ENCODE measurements around the gene ST7. TPM values are rescaled to one million over a fixed set of nuclear protein-coding genes. Genes with fewer than 3 reads are reported as not detected.
A peak's percentile ranks its signal among the peaks of the same experiment; 100 is the strongest.

Gene ST7
- polyA plus RNA-seq, 2 of the 4 experiments (the other 2 are of a cell fraction) = 16.2 to 26.0 TPM

DNA sequence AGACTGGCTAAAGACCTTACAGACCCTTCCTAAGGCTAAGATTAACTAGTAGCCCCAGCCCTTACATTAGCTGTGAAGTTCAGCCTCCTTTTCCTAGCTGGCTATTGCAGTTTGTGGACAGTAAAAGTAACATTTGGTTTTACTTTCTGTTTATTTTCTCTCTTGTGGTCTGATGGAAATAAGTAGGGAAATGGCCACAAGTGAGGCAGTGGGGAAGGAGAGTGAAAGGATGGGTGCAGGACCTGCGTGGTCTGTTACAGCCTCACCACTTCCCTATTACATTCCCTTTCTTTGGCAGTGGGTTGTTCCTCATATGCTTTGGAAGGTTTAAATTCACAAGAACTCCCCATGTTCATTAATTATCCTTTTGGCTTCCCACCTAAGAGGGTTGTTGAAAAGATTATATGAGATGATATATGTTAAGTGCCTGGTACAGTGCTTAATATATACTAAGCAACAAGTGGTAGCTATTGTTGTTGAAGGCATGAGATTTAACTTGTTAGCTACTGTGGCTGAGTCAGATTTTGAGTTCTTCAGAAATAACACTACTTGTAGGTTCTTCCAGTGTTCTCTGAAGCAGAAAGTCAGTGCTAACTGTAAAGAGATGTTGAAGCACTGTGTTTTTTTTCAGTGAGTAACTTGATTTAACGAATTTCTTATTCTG is 181.7 kb downstream of the ST7 start:
- DNase-seq (ENCODE audit: low read depth in 1 of 2, low spot score in 1 of 2) (no peak), FAIRE-seq (no peak), ATAC-seq (no peak)
- TF ChIP-seq, protein P1, sequence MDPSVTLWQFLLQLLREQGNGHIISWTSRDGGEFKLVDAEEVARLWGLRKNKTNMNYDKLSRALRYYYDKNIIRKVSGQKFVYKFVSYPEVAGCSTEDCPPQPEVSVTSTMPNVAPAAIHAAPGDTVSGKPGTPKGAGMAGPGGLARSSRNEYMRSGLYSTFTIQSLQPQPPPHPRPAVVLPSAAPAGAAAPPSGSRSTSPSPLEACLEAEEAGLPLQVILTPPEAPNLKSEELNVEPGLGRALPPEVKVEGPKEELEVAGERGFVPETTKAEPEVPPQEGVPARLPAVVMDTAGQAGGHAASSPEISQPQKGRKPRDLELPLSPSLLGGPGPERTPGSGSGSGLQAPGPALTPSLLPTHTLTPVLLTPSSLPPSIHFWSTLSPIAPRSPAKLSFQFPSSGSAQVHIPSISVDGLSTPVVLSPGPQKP (IDR thresholded peaks at IDR 0.05; ENCODE audit: low read depth, low read length) = no peak
- no peak for TF ChIP-seq EHF (CRISPR knock-in tag; IDR thresholded peaks at IDR 0.05)
- TF ChIP-seq RAD21 (conservative IDR thresholded peaks at IDR 0.05 in 1 of 2, IDR thresholded peaks at IDR 0.05 in 1 of 2) = no peak
- TF ChIP-seq, protein P2, sequence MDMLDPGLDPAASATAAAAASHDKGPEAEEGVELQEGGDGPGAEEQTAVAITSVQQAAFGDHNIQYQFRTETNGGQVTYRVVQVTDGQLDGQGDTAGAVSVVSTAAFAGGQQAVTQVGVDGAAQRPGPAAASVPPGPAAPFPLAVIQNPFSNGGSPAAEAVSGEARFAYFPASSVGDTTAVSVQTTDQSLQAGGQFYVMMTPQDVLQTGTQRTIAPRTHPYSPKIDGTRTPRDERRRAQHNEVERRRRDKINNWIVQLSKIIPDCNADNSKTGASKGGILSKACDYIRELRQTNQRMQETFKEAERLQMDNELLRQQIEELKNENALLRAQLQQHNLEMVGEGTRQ (IDR thresholded peaks at IDR 0.05) = no peak
- TF ChIP-seq FOSB (CRISPR knock-in tag; IDR thresholded peaks at IDR 0.05) = no peak
- no peak for TF ChIP-seq CBX2 (IDR thresholded peaks at IDR 0.05; ENCODE audit: borderline replicate concordance, low read depth)
- no peak for TF ChIP-seq CHD4 (IDR thresholded peaks at IDR 0.05; ENCODE audit: borderline replicate concordance)
- no peak for TF ChIP-seq NPAS2 (CRISPR knock-in tag; IDR thresholded peaks at IDR 0.05; ENCODE audit: borderline replicate concordance)
- no peak for TF ChIP-seq ZFP36 (IDR thresholded peaks at IDR 0.05; ENCODE audit: borderline replicate concordance, partially characterized antibody)
- H3K4me2 ChIP-seq = no peak overlapping the region
- H3K4me3 ChIP-seq = no peak overlapping the region
- ChIA-PET CTCF (interaction anchor here (0.6 to 1.4 kb wide), 6 partner anchors 9 to 147 kb away, joined by 3 to 4 read pairs (median 4); no protein-coding TSS in a partner anchor), POLR2A (no interaction called here)
- peak overlapping the region in 1 of 2 experiments; percentile 65; a peak in 2 of 6 replicates for H3K27ac ChIP-seq
- H3K4me1 ChIP-seq = peaks cover 46% of the 10 kb centered on the region
- no peaks in the 10 kb centered on the region for H3K9me3 ChIP-seq
- 96% methylated on average over 2 of the region's 2 CpGs for WGBS (ENCODE audit: missing lambda C conversion rate)

DNA sequence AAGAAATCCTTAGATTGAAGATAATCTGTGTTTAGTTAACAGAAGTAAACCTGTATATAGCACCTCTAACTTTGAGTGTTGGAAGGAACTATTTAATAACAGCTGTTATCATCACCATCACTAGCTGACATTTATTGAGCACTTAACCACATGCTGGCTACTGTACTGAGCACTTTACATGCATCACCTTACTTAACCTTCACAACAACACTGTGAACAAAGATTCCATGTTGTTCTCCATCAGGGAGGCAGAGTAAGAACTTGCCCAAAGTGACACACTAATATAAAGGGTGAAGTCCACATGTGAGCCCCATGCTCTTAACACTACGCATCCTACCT is 182.2 kb downstream of the ST7 start:
- ATAC-seq (no peak), FAIRE-seq (peak; percentile 46), DNase-seq (ENCODE audit: low read depth in 1 of 2, low spot score in 1 of 2) (no peak)
- H3K9me3 ChIP-seq = no peaks in the 10 kb centered on the region
- no peak overlapping the region for H3K4me2 ChIP-seq
- CTCF ChIA-PET = interaction anchor here (1.0 kb wide), 1 partner anchor 14 kb away, joined by 3 read pairs; no protein-coding TSS in a partner anchor
- WGBS (ENCODE audit: missing lambda C conversion rate) = 94% methylated on average over 1 of the region's 1 CpG
- H3K27ac ChIP-seq = no peak overlapping the region
- TF ChIP-seq, protein P3, sequence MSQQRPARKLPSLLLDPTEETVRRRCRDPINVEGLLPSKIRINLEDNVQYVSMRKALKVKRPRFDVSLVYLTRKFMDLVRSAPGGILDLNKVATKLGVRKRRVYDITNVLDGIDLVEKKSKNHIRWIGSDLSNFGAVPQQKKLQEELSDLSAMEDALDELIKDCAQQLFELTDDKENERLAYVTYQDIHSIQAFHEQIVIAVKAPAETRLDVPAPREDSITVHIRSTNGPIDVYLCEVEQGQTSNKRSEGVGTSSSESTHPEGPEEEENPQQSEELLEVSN (IDR thresholded peaks at IDR 0.05; ENCODE audit: borderline replicate concordance, low read depth) = no peak
- TF ChIP-seq, protein P4, sequence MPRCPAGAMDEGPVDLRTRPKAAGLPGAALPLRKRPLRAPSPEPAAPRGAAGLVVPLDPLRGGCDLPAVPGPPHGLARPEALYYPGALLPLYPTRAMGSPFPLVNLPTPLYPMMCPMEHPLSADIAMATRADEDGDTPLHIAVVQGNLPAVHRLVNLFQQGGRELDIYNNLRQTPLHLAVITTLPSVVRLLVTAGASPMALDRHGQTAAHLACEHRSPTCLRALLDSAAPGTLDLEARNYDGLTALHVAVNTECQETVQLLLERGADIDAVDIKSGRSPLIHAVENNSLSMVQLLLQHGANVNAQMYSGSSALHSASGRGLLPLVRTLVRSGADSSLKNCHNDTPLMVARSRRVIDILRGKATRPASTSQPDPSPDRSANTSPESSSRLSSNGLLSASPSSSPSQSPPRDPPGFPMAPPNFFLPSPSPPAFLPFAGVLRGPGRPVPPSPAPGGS (IDR thresholded peaks at IDR 0.05) = no peak
- TF ChIP-seq RNF2 (IDR thresholded peaks at IDR 0.05; ENCODE audit: borderline replicate concordance, low read depth) = no peak
- no peak for TF ChIP-seq NFE2L2 (conservative IDR thresholded peaks at IDR 0.05; ENCODE audit: low read length)
- no peak for TF ChIP-seq ZFP36 (IDR thresholded peaks at IDR 0.05; ENCODE audit: borderline replicate concordance, partially characterized antibody)
- TF ChIP-seq, protein P5, sequence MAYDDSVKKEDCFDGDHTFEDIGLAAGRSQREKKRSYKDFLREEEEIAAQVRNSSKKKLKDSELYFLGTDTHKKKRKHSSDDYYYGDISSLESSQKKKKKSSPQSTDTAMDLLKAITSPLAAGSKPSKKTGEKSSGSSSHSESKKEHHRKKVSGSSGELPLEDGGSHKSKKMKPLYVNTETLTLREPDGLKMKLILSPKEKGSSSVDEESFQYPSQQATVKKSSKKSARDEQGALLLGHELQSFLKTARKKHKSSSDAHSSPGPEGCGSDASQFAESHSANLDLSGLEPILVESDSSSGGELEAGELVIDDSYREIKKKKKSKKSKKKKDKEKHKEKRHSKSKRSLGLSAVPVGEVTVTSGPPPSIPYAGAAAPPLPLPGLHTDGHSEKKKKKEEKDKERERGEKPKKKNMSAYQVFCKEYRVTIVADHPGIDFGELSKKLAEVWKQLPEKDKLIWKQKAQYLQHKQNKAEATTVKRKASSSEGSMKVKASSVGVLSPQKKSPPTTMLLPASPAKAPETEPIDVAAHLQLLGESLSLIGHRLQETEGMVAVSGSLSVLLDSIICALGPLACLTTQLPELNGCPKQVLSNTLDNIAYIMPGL (CRISPR knock-in tag; IDR thresholded peaks at IDR 0.05; ENCODE audit: borderline replicate concordance) = no peak
- no peak for TF ChIP-seq ZC3H11A (IDR thresholded peaks at IDR 0.05)
- no peak for TF ChIP-seq RFX5 (IDR thresholded peaks at IDR 0.05)
- TF ChIP-seq JUNB (IDR thresholded peaks at IDR 0.05) = no peak
- no peak for TF ChIP-seq HOXA7 (CRISPR knock-in tag; IDR thresholded peaks at IDR 0.05)
- no peak for TF ChIP-seq MYC (IDR thresholded peaks at IDR 0.05; ENCODE audit: borderline replicate concordance, low read length)
- no peak for TF ChIP-seq NPAS2 (CRISPR knock-in tag; IDR thresholded peaks at IDR 0.05; ENCODE audit: borderline replicate concordance)
- TF ChIP-seq HDAC2 (IDR thresholded peaks at IDR 0.05) = no peak
- no peak for TF ChIP-seq BHLHE40 (IDR thresholded peaks at IDR 0.05; ENCODE audit: low read depth, low read length)
- TF ChIP-seq JUN (IDR thresholded peaks at IDR 0.05) = no peak
- no peak for TF ChIP-seq CBX8 (IDR thresholded peaks at IDR 0.05)
- TF ChIP-seq EP300 (IDR thresholded peaks at IDR 0.05) = no peak
- TF ChIP-seq HOXB5 (CRISPR knock-in tag; IDR thresholded peaks at IDR 0.05) = no peak
- TF ChIP-seq, protein P6, sequence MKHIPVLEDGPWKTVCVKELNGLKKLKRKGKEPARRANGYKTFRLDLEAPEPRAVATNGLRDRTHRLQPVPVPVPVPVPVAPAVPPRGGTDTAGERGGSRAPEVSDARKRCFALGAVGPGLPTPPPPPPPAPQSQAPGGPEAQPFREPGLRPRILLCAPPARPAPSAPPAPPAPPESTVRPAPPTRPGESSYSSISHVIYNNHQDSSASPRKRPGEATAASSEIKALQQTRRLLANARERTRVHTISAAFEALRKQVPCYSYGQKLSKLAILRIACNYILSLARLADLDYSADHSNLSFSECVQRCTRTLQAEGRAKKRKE (CRISPR knock-in tag; IDR thresholded peaks at IDR 0.05; ENCODE audit: low read depth) = no peak
- peaks cover 46% of the 10 kb centered on the region for H3K4me1 ChIP-seq
- H3K4me3 ChIP-seq = no peak overlapping the region
- POLR2A ChIA-PET = no interaction called here
